ENCODE results near the gene TFF2. TPM values are rescaled to one million over a fixed set of nuclear protein-coding genes. Genes with fewer than 3 reads are reported as not detected.

Gene TFF2
- total RNA-seq, 2 experiments from 2014 or later = not detected

DNA sequence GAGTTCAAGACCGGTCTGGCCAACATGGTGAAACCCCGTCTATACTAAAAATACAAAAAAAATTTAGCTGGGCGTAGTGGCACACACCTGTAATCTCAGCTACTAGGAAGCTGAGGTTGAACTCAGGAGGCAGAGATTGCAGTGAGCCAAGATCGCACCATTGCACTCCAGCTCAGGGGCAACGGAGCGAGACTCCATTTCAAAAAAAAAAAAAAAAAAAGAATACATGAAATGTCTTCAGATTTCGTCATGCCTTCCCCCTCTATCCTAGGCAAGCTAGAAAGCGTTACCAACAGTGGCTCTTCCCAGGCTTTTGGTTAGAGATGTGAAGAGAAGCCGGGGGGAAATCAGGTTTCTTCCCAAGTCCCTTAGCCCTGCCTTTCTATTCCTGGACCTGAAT, 11.9 kb upstream of the TFF2 start:
- Mint-ChIP-seq H3K36me3 (ENCODE audit: low read depth) (no peaks in the 10 kb centered on the region), H3K4me1 (ENCODE audit: low read depth) (peaks cover 10% of the 10 kb centered on the region), H3K9me3 (ENCODE audit: insufficient read depth) (no peaks in the 10 kb centered on the region), H3K4me3 (no peak overlapping the region), H3K27ac (no peak overlapping the region), H3K27me3 (ENCODE audit: low read depth) (peaks cover 12% of the 10 kb centered on the region)
- POLR2A ChIA-PET = interaction anchor here (1.4 kb wide), 1 partner anchor 41 kb away, joined by 3 read pairs; the partner anchor contains the start of gene UBASH3A
- CTCF ChIA-PET = no interaction called here
- no peak for DNase-seq
- no peak for ATAC-seq

GRCh38 chr21:42362198-42362597, 11.4 kb upstream of the TFF2 start:
- H3K27me3 Mint-ChIP-seq (ENCODE audit: low read depth) = peaks cover 14% of the 10 kb centered on the region
- no peak for DNase-seq
- ChIA-PET CTCF (interaction anchor here (1.3 to 2.4 kb wide), 3 partner anchors 13 to 88 kb away, joined by 4 to 12 read pairs (median 5); no protein-coding TSS in a partner anchor), POLR2A (interaction anchor here (1.4 kb wide), 1 partner anchor 41 kb away, joined by 3 read pairs; the partner anchor contains the start of gene UBASH3A)
- no peaks in the 10 kb centered on the region for H3K36me3 Mint-ChIP-seq (ENCODE audit: low read depth)
- no peak overlapping the region for H3K4me3 Mint-ChIP-seq
- no peaks in the 10 kb centered on the region for H3K9me3 Mint-ChIP-seq (ENCODE audit: insufficient read depth)
- H3K27ac Mint-ChIP-seq = peak overlapping the region; percentile 66
- ATAC-seq = no peak
- H3K4me1 Mint-ChIP-seq (ENCODE audit: low read depth) = peaks cover 10% of the 10 kb centered on the region

GRCh38 chr21:42361286-42361685, 10.5 kb upstream of the TFF2 start:
- ChIA-PET POLR2A (interaction anchor here (1.0 to 1.2 kb wide), 3 partner anchors 13 to 62 kb away, joined by 3 to 4 read pairs (median 4); partner anchors contain the start of gene UBASH3A), CTCF (interaction anchor here (0.6 to 2.4 kb wide), 10 partner anchors 12 to 99 kb away, joined by 3 to 12 read pairs (median 4); partner anchors contain the start of gene UBASH3A)

DNA sequence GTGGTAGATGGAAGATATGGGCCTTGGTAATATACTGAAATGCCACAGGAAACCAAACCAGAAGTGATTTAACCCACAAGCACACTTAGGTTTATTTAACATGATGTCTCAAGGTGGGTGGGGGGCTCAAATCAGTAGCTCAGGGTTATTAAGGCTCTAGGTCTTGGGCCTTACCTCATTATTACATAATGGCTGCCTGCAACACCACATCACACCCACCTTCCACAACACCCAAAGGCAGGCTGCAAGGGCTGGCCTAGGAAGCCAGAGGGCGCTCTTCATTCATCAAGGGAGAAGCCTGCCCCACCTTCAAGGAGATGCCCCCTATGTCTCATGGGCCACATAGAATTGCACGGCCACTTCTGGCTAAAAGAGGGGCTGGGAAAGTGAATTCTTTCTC, 9.5 kb upstream of the TFF2 start:
- Mint-ChIP-seq H3K27ac (no peak overlapping the region), H3K4me3 (no peak overlapping the region), H3K36me3 (ENCODE audit: low read depth) (peaks cover 3% of the 10 kb centered on the region), H3K27me3 (ENCODE audit: low read depth) (peaks cover 19% of the 10 kb centered on the region), H3K9me3 (ENCODE audit: insufficient read depth) (peaks cover 7% of the 10 kb centered on the region), H3K4me1 (ENCODE audit: low read depth) (peaks cover 10% of the 10 kb centered on the region)
- ATAC-seq (no peak), DNase-seq (peak; percentile 43)
- POLR2A ChIA-PET = interaction anchor here (0.6 to 1.2 kb wide), 2 partner anchors 11 to 14 kb away, joined by 3 to 4 read pairs; no protein-coding TSS in a partner anchor
- CTCF ChIA-PET = interaction anchor here (0.8 to 2.4 kb wide), 10 partner anchors 9 to 100 kb away, joined by 3 to 12 read pairs (median 4); partner anchors contain the start of gene UBASH3A

More at GRCh38 chr21:42361286-42361685, 10.5 kb upstream of the TFF2 start:
- Mint-ChIP-seq H3K4me1 (ENCODE audit: low read depth) (peaks cover 10% of the 10 kb centered on the region), H3K9me3 (ENCODE audit: insufficient read depth) (peaks cover 5% of the 10 kb centered on the region), H3K4me3 (no peak overlapping the region), H3K36me3 (ENCODE audit: low read depth) (no peaks in the 10 kb centered on the region), H3K27me3 (ENCODE audit: low read depth) (peaks cover 14% of the 10 kb centered on the region), H3K27ac (no peak overlapping the region)
- no peak for ATAC-seq
- no peak for DNase-seq

DNA sequence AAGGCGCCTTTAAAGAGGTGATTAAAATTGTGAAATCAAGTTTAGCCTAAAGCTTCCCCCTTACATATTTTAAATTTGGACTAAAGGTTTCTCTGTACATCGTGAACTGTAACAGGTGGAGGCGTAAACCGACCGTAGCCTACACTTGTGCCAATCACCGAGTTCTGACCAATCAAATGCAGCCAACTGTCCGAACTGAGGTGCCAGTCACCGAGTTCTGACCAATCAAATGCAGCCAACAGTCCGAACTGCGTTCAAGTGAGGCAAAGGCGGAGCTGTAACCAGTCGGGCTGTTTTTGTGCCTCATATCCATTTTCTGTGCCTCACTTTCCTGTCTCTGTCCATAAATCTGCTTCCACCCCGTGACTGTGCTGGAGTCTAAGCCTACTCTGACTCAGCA, 8.1 kb upstream of the TFF2 start:
- Mint-ChIP-seq H3K36me3 (ENCODE audit: low read depth) (peaks cover 3% of the 10 kb centered on the region), H3K4me1 (ENCODE audit: low read depth) (peaks cover 10% of the 10 kb centered on the region), H3K27me3 (ENCODE audit: low read depth) (peaks cover 19% of the 10 kb centered on the region), H3K27ac (no peak overlapping the region), H3K4me3 (no peak overlapping the region), H3K9me3 (ENCODE audit: insufficient read depth) (peaks cover 19% of the 10 kb centered on the region)
- ChIA-PET POLR2A (no interaction called here), CTCF (interaction anchor here (1.0 to 1.7 kb wide), 2 partner anchors 22 to 91 kb away, joined by 3 to 6 read pairs; no protein-coding TSS in a partner anchor)
- ATAC-seq (no peak), DNase-seq (no peak)

DNA sequence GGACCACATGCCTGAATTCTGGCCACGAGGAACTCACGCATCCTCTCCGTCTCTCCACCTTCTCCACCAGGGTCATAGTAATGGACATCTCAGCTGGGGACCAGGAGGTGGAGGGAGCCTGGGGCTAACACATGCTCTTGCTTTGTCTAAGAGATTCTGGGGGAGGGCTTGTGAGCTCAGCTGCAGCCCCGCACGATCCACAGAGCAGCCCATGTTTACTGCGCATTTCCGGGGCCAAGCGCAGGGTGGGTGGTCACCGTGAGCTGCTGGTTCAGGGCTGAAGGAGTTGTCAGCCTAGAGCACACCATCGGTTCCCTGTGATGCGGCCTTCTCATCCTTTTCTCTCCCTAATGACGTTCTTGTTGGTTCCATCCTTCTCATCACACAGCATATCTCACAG, 7.5 kb upstream of the TFF2 start:
- peaks cover 3% of the 10 kb centered on the region for H3K36me3 Mint-ChIP-seq (ENCODE audit: low read depth)
- H3K4me1 Mint-ChIP-seq (ENCODE audit: low read depth) = peaks cover 9% of the 10 kb centered on the region
- peaks cover 19% of the 10 kb centered on the region for H3K9me3 Mint-ChIP-seq (ENCODE audit: insufficient read depth)
- no peak overlapping the region for H3K27ac Mint-ChIP-seq
- H3K27me3 Mint-ChIP-seq (ENCODE audit: low read depth) = peaks cover 19% of the 10 kb centered on the region
- ATAC-seq (no peak), DNase-seq (no peak)
- ChIA-PET CTCF (interaction anchor here (1.0 to 1.7 kb wide), 3 partner anchors 21 to 92 kb away, joined by 3 to 6 read pairs (median 5); no protein-coding TSS in a partner anchor), POLR2A (no interaction called here)
- no peak overlapping the region for H3K4me3 Mint-ChIP-seq

DNA sequence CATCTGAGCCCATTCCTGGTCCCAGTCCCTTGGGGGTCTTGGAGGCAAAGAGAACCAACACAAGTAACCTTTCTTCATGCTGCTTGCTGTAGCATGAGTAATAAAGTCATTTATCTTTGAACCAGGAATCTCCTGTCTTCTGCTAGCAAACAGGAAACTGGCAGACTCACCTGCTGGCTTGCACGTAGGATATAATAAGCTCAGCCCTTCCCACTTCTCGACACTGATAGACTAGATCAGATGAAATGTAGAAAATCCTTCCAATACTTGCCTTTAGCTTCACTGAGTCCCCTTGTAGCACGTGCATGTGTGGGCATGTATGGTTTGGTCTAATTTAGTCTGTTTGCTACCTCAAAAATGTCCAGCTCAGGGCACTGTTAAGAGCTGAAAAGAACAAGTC, 6.5 kb upstream of the TFF2 start:
- POLR2A ChIA-PET = interaction anchor here (0.6 kb wide), 1 partner anchor 311 kb away, joined by 3 read pairs; no protein-coding TSS in a partner anchor
- peaks cover 19% of the 10 kb centered on the region for H3K9me3 Mint-ChIP-seq (ENCODE audit: insufficient read depth)
- H3K27me3 Mint-ChIP-seq (ENCODE audit: low read depth) = peaks cover 18% of the 10 kb centered on the region
- CTCF ChIA-PET = interaction anchor here (1.1 to 1.7 kb wide), 4 partner anchors 20 to 93 kb away, joined by 3 to 6 read pairs (median 4); partner anchors contain the start of gene UBASH3A
- ATAC-seq (no peak), DNase-seq (no peak)
- H3K27ac Mint-ChIP-seq = no peak overlapping the region
- H3K4me3 Mint-ChIP-seq = no peak overlapping the region
- H3K4me1 Mint-ChIP-seq (ENCODE audit: low read depth) = peaks cover 3% of the 10 kb centered on the region
- peaks cover 3% of the 10 kb centered on the region for H3K36me3 Mint-ChIP-seq (ENCODE audit: low read depth)

GRCh38 chr21:42356650-42357049, 5.9 kb upstream of the TFF2 start:
- ATAC-seq = no peak
- Mint-ChIP-seq H3K36me3 (ENCODE audit: low read depth) (peaks cover 3% of the 10 kb centered on the region), H3K9me3 (ENCODE audit: insufficient read depth) (peaks cover 19% of the 10 kb centered on the region), H3K4me1 (ENCODE audit: low read depth) (peaks cover 3% of the 10 kb centered on the region), H3K27ac (no peak overlapping the region), H3K27me3 (ENCODE audit: low read depth) (peaks cover 12% of the 10 kb centered on the region), H3K4me3 (no peak overlapping the region)
- no peak for DNase-seq
- ChIA-PET CTCF (interaction anchor here (1.1 kb wide), 2 partner anchors 47 to 94 kb away, joined by 3 read pairs; partner anchors contain the start of gene UBASH3A), POLR2A (no interaction called here)

DNA sequence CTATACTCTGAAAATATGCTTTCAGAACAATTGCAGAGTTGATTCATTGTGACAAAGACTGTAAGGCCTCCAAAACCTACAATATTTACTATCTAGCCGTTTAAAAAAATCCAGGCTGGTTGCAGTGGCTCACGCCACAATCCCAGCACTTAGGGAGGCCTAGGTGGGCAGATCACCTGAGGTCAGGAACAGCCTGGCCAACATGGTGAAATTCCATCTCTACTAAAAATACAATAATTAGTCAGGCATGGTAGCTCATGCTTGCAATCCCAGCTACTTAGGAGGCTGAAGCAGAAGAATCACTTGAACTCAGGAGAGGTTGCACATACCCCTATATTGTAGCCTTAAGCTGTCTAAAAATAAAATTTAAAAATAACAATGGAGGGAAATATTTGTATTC, 5.3 kb upstream of the TFF2 start:
- DNase-seq (no peak), ATAC-seq (no peak)
- Mint-ChIP-seq H3K36me3 (ENCODE audit: low read depth) (peaks cover 3% of the 10 kb centered on the region), H3K27me3 (ENCODE audit: low read depth) (peaks cover 11% of the 10 kb centered on the region), H3K4me3 (no peak overlapping the region), H3K27ac (no peak overlapping the region), H3K4me1 (ENCODE audit: low read depth) (peaks cover 3% of the 10 kb centered on the region), H3K9me3 (ENCODE audit: insufficient read depth) (peaks cover 19% of the 10 kb centered on the region)
- ChIA-PET POLR2A (no interaction called here), CTCF (no interaction called here)

DNA sequence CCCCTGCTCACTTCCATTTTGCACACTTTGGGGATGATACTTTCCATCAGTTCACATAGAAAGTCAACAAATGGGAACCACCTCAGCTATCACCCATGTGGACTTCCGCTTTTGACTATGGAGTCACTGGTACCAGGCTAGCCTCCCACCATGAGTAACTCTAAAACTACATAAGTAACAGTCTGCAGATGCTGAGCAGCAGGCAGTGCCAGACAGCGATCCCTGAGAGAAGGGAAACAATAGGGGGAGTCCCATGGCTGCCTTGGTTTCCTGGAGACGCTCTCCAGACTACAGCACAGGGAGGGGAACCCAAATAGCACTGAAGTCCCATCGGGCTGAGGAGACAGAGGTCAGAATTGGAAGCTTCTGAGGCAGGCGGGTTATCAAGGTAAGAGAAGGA, 2.8 kb upstream of the TFF2 start:
- peaks cover 3% of the 10 kb centered on the region for H3K36me3 Mint-ChIP-seq (ENCODE audit: low read depth)
- no peak for ATAC-seq

DNA sequence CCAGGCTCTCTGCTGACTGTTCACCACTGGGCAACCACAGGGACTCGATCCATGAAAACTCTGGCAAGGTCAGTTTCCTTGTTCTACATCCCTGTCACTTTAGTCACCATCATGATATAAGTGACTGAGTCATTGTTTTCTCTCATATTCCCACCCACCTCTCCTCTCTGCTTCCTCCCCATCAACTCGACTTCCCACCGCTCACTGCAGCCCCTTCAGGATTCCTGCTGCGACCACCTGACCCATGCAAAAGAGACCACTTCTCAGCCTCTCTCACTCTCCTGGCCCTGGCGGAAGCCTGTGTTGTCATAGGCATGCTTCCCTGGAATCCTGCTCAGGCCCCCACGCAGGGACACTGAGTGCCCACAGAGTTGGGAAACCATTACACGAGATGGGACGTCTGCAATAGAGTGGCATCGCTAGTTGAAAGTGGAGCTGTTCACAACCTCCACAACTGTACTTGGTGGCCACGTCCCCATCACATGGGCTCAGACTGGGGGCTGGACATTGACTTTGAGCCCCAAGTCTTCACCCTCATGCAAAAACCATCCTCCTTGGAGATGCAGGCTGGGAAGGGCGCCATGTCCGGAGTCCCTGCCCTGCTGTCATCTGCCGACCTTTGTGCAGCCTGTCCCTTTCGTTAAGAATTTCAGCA, 1.8 kb upstream of the TFF2 start:
- Mint-ChIP-seq H3K27ac (no peak overlapping the region), H3K9me3 (ENCODE audit: insufficient read depth) (peaks cover 19% of the 10 kb centered on the region), H3K4me3 (no peak overlapping the region), H3K36me3 (ENCODE audit: low read depth) (peaks cover 3% of the 10 kb centered on the region), H3K27me3 (ENCODE audit: low read depth) (peaks cover 7% of the 10 kb centered on the region), H3K4me1 (ENCODE audit: low read depth) (no peaks in the 10 kb centered on the region)
- ATAC-seq (no peak), DNase-seq (no peak)
- ChIA-PET CTCF (no interaction called here), POLR2A (no interaction called here)

More for the DNA sequence above, 2.8 kb upstream of the TFF2 start:
- H3K27me3 Mint-ChIP-seq (ENCODE audit: low read depth) = peaks cover 11% of the 10 kb centered on the region
- H3K4me1 Mint-ChIP-seq (ENCODE audit: low read depth) = no peaks in the 10 kb centered on the region
- CTCF ChIA-PET = no interaction called here
- H3K4me3 Mint-ChIP-seq = no peak overlapping the region
- H3K9me3 Mint-ChIP-seq (ENCODE audit: insufficient read depth) = peaks cover 19% of the 10 kb centered on the region
- H3K27ac Mint-ChIP-seq = no peak overlapping the region
- no peak for DNase-seq
- POLR2A ChIA-PET = no interaction called here

All from activated CD8-positive, alpha-beta T cell treated with anti-CD3 and anti-CD28 coated beads, Interleukin-2, amount 10 ng/mL, durations not matched to agents 7 days and 5 days (primary cell).